HepG2 (cell line): ENCODE measurements around the gene TPPP2. TPM values are rescaled to one million over a fixed set of nuclear protein-coding genes. Genes with fewer than 3 reads are reported as not detected.

Source experiments
- BCL3 ChIP-seq: sonication (generic); formaldehyde crosslinking; IDR thresholded peaks from 2 replicates; pipeline ENCODE4 v1.5.1; 2020; ENCODE audit warnings: mild to moderate bottlenecking, missing genetic modification reagents, moderate library complexity
- CCAR2 ChIP-seq: fragments of 200-400 bp; formaldehyde crosslinking; optimal IDR thresholded peaks from 2 replicates; pipeline ENCODE3; 2018; ENCODE audit warnings: low read depth, mild to moderate bottlenecking, low read length, moderate library complexity
- CEBPG ChIP-seq: IDR thresholded peaks from 2 replicates; pipeline ENCODE4 v1.6.1; 2016
- KLF16 ChIP-seq, 2 experiments: sonication (generic) in 1 of 2; formaldehyde crosslinking in 1 of 2; IDR thresholded peaks; 2 replicates each; pipeline versions ENCODE4 v1.6.1 to v1.8.0; 2016 to 2023; ENCODE audit warnings: missing genetic modification reagents in 2 of 2, missing compliant biosample characterization in 1 of 2
- MED1 ChIP-seq: sonication (generic); formaldehyde crosslinking; IDR thresholded peaks from 2 replicates; pipeline ENCODE4 v1.4.0; 2020; ENCODE audit warnings: missing genetic modification reagents
- MXD4 ChIP-seq: IDR thresholded peaks from 2 replicates; pipeline ENCODE4 v1.6.1; 2016; ENCODE audit warnings: mild to moderate bottlenecking, missing biosample characterization, missing genetic modification reagents
- NR0B2 ChIP-seq: sonication (generic); formaldehyde crosslinking; IDR thresholded peaks from 2 replicates; pipeline ENCODE4 v1.4.0; 2020; ENCODE audit warnings: mild to moderate bottlenecking, missing genetic modification reagents
- RXRB ChIP-seq: IDR thresholded peaks from 2 replicates; pipeline ENCODE4 v1.6.1; 2016; ENCODE audit warnings: borderline replicate concordance, missing genetic modification reagents, missing compliant biosample characterization
- SMYD3 ChIP-seq: sonication (generic); formaldehyde crosslinking; IDR thresholded peaks from 2 replicates; pipeline ENCODE4 v1.8.1; 2023; ENCODE audit warnings: mild to moderate bottlenecking, missing genetic modification reagents
- SNAI1 ChIP-seq: sonication (generic); formaldehyde crosslinking; IDR thresholded peaks from 2 replicates; pipeline ENCODE4 v1.5.0; 2020; ENCODE audit warnings: mild to moderate bottlenecking, missing genetic modification reagents, borderline replicate concordance
- TFDP1 ChIP-seq: IDR thresholded peaks from 2 replicates; pipeline ENCODE4 v1.6.1; 2016; ENCODE audit warnings: missing compliant biosample characterization, missing genetic modification reagents, borderline replicate concordance
- ZNF281 ChIP-seq: sonication (generic); formaldehyde crosslinking; IDR thresholded peaks from 2 replicates; pipeline ENCODE4 v1.4.0; 2020; ENCODE audit warnings: missing genetic modification reagents, borderline replicate concordance
- ZNF335 ChIP-seq: sonication (generic); formaldehyde crosslinking; IDR thresholded peaks from 2 replicates; pipeline ENCODE4 v1.4.0; 2020; ENCODE audit warnings: missing genetic modification reagents
- ZNF460 ChIP-seq: sonication (generic); formaldehyde crosslinking; IDR thresholded peaks from 2 replicates; pipeline ENCODE4 v1.5.1; 2020; ENCODE audit warnings: missing genetic modification reagents, mild to moderate bottlenecking, borderline replicate concordance
- ZNF543 ChIP-seq: sonication (generic); formaldehyde crosslinking; IDR thresholded peaks from 2 replicates; pipeline ENCODE4 v1.4.0; 2020; ENCODE audit warnings: mild to moderate bottlenecking, missing genetic modification reagents
- ZNF572 ChIP-seq: sonication (generic); formaldehyde crosslinking; IDR thresholded peaks from 2 replicates; pipeline ENCODE4 v1.5.1; 2020; ENCODE audit warnings: mild to moderate bottlenecking, missing genetic modification reagents
- ZNF747 ChIP-seq: sonication (generic); formaldehyde crosslinking; IDR thresholded peaks from 2 replicates; pipeline ENCODE4 v1.8.1; 2023; ENCODE audit warnings: missing genetic modification reagents, mild to moderate bottlenecking, borderline replicate concordance
- ZNF784 ChIP-seq: sonication (generic); formaldehyde crosslinking; IDR thresholded peaks from 2 replicates; pipeline ENCODE4 v1.5.1; 2020; ENCODE audit warnings: missing genetic modification reagents, mild to moderate bottlenecking, borderline replicate concordance
- polyA plus RNA-seq, 8 experiments: library from polyadenylated mRNA; depleted of rRNA in 3 of 8; stranded (reverse) in 7 of 8; unstranded in 1 of 8; fragments of >200 nt; fragmentation: Illumina TruSeq in 4 of 8; extraction: Trizol in 4 of 8; gene quantifications; 2 replicates each; pipeline versions ENCODE4 v1.2.1 to v1.2.3, GENCODE V29; 2011 to 2016; ENCODE audit warnings: low read depth in 4 of 8, missing spikeins in 1 of 8, mixed read lengths in 1 of 8; ENCODE audit not compliant: insufficient read depth in 1 of 8
- total RNA-seq, 5 experiments: library from RNA; depleted of rRNA; stranded (reverse); fragments of >200 nt; fragmentation: Illumina TruSeq; extraction: Trizol; gene quantifications; 2 replicates each; pipeline ENCODE4 v1.2.3, GENCODE V29; 2016; ENCODE audit warnings: low read depth in 1 of 5

Gene TPPP2
- total and polyA plus RNA-seq, 2 of the 13 experiments (the other 11 are each of a cell fraction or from before 2014, with no cell fraction given) = 0.58 to 4.2 TPM

- TF ChIP-seq ZNF784 (CRISPR knock-in tag) = no peak
- 0 out of 2 replicates have a peak, but pooled peaks have one; percentile 8 for TF ChIP-seq CEBPG (CRISPR knock-in tag)
- TF ChIP-seq ZNF747 = no peak
- no peak for TF ChIP-seq TFDP1 (CRISPR knock-in tag)
- no peak for TF ChIP-seq ZNF460 (CRISPR knock-in tag)
- 0 out of 2 replicates have a peak, but pooled peaks have one; percentile 58 for TF ChIP-seq ZNF572 (CRISPR knock-in tag)
- TF ChIP-seq NR0B2 (CRISPR knock-in tag) = peak; percentile 44; the same call in 1 of the 2 replicates
- TF ChIP-seq MXD4 (CRISPR knock-in tag) = no peak
- TF ChIP-seq ZNF335 (CRISPR knock-in tag) = peak; percentile 48; the same call in 1 of the 2 replicates
- 0 out of 2 replicates have a peak, but pooled peaks have one; percentile 16 for TF ChIP-seq ZNF543 (CRISPR knock-in tag)
- 0 out of 2 replicates have a peak, but pooled peaks have one; percentile 33 for TF ChIP-seq BCL3
- no peak for TF ChIP-seq KLF16 (CRISPR knock-in tag; IDR thresholded peaks at IDR 0.05)
- peak; percentile 38; the same call in 1 of the 2 replicates for TF ChIP-seq RXRB (CRISPR knock-in tag)
- peak; percentile 89 for TF ChIP-seq ZNF281 (CRISPR knock-in tag)
- TF ChIP-seq CCAR2 = no peak
- peak; percentile 72 for TF ChIP-seq MED1 (CRISPR knock-in tag)
- TF ChIP-seq SNAI1 (CRISPR knock-in tag) = no peak
- TF ChIP-seq SMYD3 (CRISPR knock-in tag) = no peak
These were observed 8.7 kb downstream of the TPPP2 start (continued) for GRCh38 chr14:21038441-21039422.
